GM19043 (cell line): Measurements from ENCODE around the gene REPS1.
"Not testable (repeated sequence)": the region's sequence is repeated elsewhere in the genome, so short reads cannot be mapped to it uniquely, and the experiment has no call there.

ENCODE experiments used
- ATAC-seq: cut with Tn5 transposase; IDR thresholded peaks from one replicate; pipeline ENCODE4 v1.9.1; 2021; ENCODE audit warnings: low read depth; ENCODE audit not compliant: unreplicated experiment

REPS1 gene, protein sequence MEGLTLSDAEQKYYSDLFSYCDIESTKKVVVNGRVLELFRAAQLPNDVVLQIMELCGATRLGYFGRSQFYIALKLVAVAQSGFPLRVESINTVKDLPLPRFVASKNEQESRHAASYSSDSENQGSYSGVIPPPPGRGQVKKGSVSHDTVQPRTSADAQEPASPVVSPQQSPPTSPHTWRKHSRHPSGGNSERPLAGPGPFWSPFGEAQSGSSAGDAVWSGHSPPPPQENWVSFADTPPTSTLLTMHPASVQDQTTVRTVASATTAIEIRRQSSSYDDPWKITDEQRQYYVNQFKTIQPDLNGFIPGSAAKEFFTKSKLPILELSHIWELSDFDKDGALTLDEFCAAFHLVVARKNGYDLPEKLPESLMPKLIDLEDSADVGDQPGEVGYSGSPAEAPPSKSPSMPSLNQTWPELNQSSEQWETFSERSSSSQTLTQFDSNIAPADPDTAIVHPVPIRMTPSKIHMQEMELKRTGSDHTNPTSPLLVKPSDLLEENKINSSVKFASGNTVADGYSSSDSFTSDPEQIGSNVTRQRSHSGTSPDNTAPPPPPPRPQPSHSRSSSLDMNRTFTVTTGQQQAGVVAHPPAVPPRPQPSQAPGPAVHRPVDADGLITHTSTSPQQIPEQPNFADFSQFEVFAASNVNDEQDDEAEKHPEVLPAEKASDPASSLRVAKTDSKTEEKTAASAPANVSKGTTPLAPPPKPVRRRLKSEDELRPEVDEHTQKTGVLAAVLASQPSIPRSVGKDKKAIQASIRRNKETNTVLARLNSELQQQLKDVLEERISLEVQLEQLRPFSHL

DNA sequence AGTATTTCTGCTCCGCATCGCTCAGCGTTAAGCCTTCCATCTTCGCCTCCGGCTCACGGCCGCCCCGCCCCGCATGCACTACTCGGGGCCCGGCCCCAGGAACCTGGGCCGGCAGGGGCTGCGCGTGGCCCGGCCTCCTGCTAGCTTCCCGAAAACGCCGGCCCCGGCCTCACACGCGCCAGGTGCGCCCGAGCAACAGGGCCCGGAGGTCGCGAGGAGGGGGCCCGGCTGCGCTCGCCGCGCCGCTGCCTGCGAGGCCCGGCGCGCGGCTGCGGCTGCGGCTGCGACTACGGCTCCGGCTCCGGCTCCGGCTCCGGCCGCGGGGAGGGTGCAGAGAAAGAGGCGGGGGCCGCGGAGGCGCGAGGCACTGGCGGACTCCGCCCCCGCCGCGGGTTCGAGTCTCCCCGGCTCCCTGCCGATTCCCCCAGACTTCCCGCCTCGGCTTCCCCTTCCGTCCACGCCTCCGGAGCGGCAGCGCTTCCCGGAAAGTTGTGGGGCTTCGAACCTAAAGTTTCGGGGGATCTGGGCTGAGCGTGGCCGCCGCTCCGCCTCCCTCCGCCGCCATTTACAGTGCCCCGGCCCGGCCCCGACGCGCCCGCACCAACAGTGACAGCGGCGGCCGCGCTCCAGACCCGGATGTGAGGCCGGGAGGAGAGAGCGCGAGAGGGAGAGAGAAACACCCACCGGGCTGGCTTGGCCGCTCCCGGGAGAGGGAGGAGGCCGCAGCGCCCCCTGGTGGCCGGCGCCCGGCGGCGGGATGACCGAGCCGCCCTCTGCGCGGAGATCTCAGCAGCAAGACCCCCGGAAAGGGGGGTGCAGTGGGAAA is at the start of gene REPS1:
Gene REPS1, minus strand, starts transcription at position 611 of the 826 bp plus-strand sequence. Its CDS starts 571 bp downstream, at position 40.
- ATAC-seq: peak; percentile 80

DNA sequence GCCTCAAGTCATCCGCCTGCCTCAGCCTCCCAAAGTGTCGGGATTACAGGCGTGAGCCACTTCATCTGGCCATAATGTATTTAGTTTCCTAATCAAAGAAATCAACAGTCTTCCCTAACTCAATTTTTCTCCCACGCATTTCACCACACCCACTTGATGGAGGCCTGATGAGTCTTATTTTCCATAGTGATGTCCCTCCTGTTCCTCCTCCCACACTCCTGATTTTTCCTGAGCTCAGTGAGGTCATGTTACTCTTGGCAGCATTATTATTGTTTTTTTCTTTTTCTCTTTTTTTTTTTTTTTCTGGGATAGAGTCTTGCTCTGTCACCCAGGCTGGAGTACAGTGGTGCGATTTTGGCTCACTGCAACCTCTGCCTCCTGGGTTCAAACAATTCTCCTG is 49.4 kb upstream of the REPS1 start:
- no peak for ATAC-seq

GRCh38 chr6:139030228-139030963 is 42.3 kb upstream of the REPS1 start:
- ATAC-seq: peak; percentile 48

- peak; percentile 21 for ATAC-seq
Measured at GRCh38 chr6:139029470-139030227, 41.6 kb upstream of the REPS1 start.

DNA sequence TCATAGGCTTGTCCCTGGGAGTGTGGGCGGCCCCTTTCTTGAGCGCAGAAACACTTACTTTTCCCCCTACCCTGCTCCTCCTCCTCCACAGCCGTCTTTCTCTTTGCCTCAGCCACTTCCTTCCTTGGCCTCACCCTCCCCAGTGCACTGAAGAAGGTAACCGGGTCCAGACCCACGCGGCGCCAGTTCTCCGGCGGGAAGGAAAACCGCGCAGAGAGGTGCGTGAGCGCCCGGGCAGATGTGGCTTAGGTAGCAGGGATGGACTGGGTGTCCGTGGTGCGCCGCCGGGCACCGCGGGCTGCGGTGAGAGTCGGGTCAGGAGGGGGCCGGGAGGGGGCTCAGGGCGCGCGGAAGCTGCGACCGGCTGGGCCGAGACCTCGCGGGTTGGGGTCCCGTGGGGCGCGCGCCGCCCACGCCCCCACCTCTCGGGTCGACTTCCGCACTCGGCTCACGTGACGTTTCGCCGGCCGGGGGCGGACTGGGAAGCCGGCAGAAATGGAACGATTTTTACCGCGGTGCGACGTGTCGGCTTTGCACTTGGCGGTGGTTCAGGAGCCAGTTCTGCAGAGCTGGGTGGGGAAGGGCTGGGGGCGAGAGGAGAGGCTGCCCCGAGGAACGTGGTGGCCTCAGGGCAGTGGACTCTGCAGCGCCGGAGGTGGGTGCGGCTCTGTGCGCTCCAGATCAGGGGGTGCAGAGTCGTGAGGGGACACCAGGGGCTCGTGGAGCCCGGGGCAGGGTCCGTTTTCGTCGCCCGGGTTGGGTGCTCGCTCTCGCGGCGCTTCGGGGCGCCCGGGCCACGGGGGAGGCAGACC is 40.8 kb upstream of the REPS1 start, which contains the start of gene ABRACL:
Gene ABRACL, plus strand, starts transcription at position 88 of the 812 bp plus-strand sequence. CDS start 5,416 bp downstream, outside the sequence.
- peak; percentile 52 for ATAC-seq

- ATAC-seq: no peak
Measured at GRCh38 chr6:139028215-139028657, 40.2 kb upstream of the REPS1 start.

DNA sequence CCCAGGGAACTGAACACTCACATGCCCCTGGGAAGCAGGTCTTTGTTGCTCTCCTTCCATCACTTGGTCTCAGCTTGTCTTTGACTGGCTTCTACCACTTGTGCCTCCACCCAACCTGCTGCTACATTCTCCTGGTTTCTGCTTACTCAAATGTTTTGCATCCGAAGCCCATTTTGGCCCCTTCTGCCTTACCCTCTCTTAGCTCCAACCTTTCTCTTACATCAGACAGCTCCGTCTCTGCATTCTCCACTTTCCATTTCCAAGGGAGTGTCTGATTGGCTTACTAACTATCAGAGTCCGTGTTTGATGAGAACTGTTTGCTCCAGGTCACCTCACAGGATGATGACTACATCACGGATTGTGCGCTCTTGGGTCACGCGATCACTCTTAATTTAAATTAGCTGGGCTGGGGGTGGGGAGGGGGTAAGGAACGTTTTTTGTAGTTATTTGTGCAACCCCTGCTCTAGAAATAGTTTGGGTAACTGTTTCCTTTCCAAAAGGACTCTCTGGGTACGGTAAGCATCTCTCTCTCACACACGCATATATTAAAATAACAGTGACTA is 39.6 kb upstream of the REPS1 start:
- ATAC-seq: peak; percentile 20

DNA sequence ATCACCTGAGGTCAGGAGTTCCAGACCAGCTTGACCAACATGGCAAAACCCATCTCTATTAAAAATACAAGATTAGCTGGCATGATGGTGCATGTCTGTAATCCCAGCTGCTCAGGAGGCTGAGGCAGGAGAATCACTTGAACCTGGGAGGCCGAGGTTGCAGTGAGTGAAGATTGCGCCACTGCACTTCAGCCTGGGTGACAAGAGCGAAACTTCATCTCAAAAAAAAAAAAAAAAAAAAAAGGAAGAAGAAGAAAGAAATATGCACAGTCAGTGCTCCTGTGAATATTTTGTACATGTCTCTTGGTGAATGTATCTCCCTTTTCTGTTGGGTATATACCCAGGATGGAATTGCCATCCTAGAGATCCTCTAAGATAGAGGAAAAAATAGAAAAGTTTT is 37.4 kb upstream of the REPS1 start:
- ATAC-seq: not testable (repeated sequence)

DNA sequence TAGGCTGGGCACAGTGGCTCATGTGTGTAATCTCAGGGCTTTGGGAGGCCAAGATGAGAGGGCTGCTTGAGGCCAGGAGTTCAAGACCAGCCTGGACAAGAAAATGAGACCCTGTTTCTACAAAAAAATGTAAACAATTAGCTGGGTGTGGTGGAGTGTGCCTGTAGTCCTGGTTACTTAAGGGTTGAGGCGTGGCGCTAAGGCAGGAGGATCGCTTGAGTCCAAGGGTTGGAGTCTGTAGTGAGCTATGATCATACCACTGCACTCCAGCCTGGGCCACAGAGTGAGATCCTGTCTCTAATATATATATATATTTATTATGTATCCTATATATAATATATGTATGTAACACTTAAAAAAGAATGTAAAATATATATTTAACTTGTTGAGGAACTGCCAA is 32.6 kb upstream of the REPS1 start:
- ATAC-seq: no peak

- ATAC-seq: no peak
Measured at GRCh38 chr6:139019722-139020121, 31.7 kb upstream of the REPS1 start.

GRCh38 chr6:139017227-139017626 is 29.2 kb upstream of the REPS1 start:
- no peak for ATAC-seq

DNA sequence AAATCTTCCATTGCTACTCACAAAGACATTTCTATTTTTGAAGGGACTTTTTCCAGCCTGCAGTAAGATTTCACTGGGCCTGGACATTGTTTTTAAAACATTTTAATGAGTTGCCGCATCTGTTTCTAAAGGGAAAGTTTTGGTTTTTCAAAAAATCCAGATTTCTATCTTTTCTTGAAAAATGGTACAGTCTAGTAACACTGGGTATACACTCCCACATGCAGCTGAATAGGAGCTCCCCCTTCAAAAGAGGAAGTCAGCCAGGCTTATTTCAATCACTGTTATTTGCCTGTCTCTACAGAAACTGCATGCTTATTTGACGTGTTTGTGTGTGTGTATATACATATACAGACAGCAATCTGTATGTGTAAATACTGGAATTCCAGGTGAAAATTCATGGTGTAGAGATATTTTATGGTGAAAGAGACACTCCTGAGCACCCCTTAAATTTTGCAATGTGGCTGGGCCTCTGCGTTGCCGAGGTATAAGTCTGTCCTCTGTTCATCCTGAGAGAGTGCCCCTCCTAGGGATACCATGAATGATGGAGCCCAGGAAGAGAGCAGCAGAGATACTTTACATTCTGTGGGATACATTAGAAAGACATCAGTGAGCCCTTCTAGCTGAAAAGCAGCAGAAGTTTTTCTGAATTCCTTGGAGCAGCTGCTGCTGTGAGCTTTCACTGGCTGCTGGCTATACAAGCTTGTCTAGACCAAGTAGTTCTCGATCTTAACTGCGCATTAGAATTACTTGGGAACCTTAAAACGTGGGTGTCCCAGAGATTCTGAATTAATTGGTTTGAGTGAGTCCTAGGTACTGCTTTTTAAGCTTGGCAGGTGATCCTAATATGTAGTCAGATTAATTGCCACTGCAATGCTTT is 28.5 kb upstream of the REPS1 start:
- peak; percentile 85 for ATAC-seq

- ATAC-seq: no peak
Measured at GRCh38 chr6:139014945-139015344, 26.9 kb upstream of the REPS1 start.

DNA sequence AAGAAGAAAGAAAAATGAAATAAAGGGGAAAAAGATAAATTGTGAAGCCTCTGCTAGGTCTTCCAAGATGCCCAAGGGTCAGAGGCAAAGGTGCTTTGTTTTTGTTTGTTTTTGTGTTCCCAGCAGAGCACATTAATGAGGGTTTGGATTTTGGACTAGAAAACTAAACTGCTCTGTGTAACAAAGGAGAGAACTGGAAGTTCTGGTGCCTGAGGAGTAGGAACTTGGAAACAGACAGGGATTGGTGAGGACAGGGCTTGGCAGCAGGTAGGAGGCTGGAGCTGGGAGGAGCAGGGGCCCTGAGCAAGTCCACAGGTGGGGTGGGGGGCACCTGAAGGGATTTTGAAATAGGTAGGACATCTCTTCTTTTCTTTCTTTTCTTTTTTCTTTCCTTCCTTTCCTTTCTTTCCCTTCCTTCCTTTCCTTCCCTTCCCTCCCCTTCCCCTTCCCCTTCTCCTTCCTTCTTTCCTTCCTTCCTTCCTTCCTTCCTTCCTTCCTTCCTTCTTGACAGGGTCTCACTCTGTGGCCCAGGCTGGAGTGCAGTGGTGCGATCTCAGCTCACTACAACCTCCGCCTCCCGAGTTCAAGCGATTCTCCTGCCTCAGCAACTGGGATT is 25.2 kb upstream of the REPS1 start:
- no peak for ATAC-seq

- no peak for ATAC-seq
Measured at GRCh38 chr6:139011980-139012379, 23.9 kb upstream of the REPS1 start.

- ATAC-seq: no peak
Measured at GRCh38 chr6:139010674-139011073, 22.6 kb upstream of the REPS1 start.

- ATAC-seq: no peak
Measured at GRCh38 chr6:139008117-139008516, 20.1 kb upstream of the REPS1 start.
